HG03103 (cell line): ENCODE results near the gene HIGD2A.

Source experiments
- ATAC-seq: cut with Tn5 transposase; IDR thresholded peaks from one replicate; pipeline ENCODE4 v1.9.1; 2021; ENCODE audit warnings: low read depth; ENCODE audit not compliant: unreplicated experiment

HIGD2A gene

GRCh38 chr5:176415240-176415951 is 26.8 kb downstream of the HIGD2A start:
- ATAC-seq: no peak

GRCh38 chr5:176415952-176416924 is 27.7 kb downstream of the HIGD2A start, which contains the start of gene CLTB:
CLTB (minus strand) TSS chr5:176416539; CDS start chr5:176416363, 176 bp downstream.
- ATAC-seq: peak; percentile 94

- no peak for ATAC-seq
Observed at GRCh38 chr5:176416965-176417364, 28.4 kb downstream of the HIGD2A start.

GRCh38 chr5:176418251-176418650 is 29.7 kb downstream of the HIGD2A start:
- ATAC-seq: no peak

GRCh38 chr5:176420086-176420485 is 31.5 kb downstream of the HIGD2A start:
- ATAC-seq: no peak

DNA sequence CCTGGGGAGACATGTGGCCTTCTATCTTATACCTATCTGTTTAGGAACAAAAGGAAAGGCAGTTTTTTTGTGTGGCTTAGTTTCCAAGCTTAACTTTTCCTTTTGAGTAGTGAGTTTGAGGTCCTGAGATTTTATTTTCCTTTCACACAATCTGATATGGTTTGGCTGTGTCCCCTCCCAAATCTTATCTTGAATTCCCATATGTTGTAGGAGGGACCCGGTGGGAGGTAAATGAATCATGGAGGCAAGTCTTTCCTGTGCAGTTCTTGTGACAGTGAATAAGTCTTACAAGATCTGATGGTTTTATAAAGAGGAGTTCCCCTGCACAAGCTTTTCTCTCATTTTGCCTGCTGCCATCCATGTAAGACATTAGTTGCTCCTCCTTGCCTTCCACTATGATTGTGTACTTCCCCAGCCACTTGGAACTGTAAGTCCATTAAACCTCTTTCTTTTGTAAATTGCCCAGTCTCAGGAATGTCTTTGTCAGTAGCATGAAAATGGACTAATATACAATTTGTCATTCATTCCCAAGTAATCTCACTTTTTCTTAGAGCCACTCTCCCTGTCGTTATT is 32.5 kb downstream of the HIGD2A start:
- ATAC-seq: no peak

DNA sequence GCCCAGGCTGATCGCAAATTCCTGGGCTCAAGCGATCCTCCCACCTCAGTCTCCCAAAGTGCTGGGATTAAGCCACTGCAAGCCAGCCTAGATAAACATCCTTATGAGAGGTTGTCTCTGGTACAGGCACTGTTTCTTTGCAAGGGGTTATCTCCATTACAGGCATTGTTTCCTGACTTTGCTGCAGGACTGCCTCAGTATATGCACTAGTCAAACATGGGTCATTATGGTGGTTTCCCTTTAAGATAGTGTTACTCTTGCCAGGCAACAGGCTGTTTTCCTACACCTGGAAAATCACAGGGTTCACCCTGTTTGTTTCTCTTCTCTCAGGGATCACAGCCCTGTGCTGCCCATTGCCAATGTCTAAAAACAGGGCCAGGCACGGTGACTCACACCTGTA is 35.6 kb downstream of the HIGD2A start:
- no peak for ATAC-seq

GRCh38 chr5:176425138-176425537 is 36.6 kb downstream of the HIGD2A start:
- no peak for ATAC-seq

GRCh38 chr5:176425791-176426190 is 37.2 kb downstream of the HIGD2A start:
- ATAC-seq: no peak

DNA sequence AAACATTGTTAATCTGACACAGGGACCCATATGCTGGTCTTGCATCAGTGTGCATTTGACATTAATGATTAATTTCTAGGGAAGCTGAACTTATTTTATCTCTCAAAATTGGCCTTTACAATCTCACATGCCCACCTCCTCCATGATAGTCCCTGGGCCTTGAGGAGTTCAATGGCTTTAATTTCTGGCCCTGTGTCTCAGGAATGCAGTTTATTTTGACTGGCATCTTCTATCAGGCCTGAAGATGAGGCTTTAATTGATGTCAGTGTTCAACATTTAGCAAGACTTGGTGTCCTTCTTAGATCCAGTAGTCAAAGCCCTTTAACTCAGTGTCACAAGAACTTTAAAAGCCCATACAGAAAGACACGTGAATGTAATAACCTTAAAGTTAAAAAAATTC is 38.3 kb downstream of the HIGD2A start:
- ATAC-seq: no peak

- no peak for ATAC-seq
Observed at GRCh38 chr5:176427971-176428370, 39.4 kb downstream of the HIGD2A start.

- no peak for ATAC-seq
Observed at GRCh38 chr5:176429972-176430371, 41.4 kb downstream of the HIGD2A start.

GRCh38 chr5:176432707-176433106 is 44.2 kb downstream of the HIGD2A start:
- ATAC-seq: no peak

DNA sequence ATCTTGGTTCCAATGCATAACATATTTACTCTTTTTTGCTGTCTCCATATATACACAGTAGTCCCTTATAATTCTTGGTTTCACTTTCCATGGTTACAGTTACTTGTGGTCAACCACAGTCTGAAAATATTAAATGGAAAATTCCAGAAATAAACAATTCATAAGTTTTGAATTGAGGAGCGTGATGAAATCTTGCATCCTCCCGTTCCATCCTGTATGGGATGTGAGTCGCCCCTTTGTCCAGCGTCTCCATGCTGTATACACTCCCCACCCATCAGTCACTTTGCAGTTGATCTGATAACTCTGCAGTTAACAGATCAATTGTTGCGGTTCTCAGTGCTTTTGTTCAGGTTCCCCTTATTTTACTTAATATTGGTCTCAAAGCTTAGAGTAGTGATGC is 48.1 kb downstream of the HIGD2A start:
- no peak for ATAC-seq

GRCh38 chr5:176438959-176439757 is 50.6 kb downstream of the HIGD2A start:
- ATAC-seq: no peak
